NK-92 (cell line): ENCODE results near the gene TAF6L.
"Not testable (repeated sequence)": the region's sequence is repeated elsewhere in the genome, so short reads cannot be mapped to it uniquely, and the experiment has no call there.

Experiments
- DNase-seq: peaks from one replicate; lab custom pipeline; 2025; ENCODE audit not compliant: unreplicated experiment; lab: John Stamatoyannopoulos, UW

The TAF6L gene

DNA sequence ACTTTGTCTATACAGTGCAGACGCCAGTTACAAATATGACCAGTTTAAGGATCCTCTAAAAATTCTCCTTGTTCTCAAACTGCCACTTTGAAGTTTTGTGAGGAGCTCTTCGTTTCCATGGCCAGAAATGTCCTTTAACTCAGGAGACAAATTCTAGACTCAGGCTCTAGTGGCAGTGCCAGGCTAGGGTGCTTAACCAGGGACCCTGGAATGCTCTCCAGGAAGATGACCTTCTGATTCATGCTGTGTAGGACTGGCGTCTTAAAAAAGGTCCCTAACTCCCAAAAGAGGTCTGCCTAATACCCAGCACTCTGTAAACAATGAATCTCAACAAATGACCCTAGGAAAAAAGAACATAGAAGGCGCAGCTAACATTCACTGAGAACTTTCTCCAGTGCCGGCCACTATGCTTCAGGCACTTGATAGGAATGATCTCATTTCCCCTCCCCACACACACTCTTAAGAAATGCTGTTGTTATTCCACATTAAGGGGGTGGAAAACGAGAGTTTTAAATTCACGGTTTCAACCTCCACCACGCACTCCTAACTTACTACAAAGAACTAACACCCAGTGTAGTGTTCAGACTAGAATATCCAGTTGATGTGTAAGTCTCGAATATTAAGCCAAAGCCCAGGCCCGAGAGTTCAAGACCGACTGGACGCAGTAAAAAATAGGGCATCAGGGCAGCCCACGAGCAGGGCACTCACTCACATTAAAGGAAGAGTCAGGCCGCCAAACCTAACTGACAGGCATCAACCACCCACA is 33.3 kb downstream of the TAF6L start:
- DNase-seq, result no peak

- peak; percentile 50 for DNase-seq
Measured at GRCh38 chr11:62805076-62805892, 34.1 kb downstream of the TAF6L start, which contains the start of gene NXF1. Gene NXF1 (minus strand): TSS chr11:62805440. CDS start chr11:62805356, 84 bp downstream.

DNA sequence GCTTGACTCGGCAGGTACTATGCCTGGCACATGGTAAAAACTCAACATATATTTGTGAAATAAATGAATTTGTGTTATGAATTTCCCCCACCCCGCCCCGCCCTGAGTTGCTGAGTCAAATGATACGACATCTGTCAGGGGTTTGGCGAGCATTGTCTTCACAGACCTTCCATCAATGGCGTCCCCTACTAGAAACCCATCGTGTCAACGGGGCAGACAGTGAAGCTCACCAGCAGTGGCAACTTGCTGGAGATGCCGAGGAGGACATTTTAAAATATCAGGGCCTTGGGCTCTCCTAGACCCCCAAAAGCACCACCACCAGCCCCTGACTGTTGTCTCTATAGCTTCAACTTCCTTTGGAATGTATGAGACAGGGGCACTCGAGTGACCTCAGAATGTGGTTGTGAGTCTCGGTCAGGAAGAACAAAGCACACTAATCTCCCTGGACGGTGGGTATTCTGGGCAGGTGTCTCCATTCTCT is 34.8 kb downstream of the TAF6L start:
- no peak for DNase-seq

- DNase-seq, result no peak
Measured at GRCh38 chr11:62806611-62807121, 35.5 kb downstream of the TAF6L start.

- no peak for DNase-seq
Measured at GRCh38 chr11:62810748-62811147, 39.6 kb downstream of the TAF6L start.

GRCh38 chr11:62811659-62812058 is 40.5 kb downstream of the TAF6L start:
- DNase-seq, result no peak

DNA sequence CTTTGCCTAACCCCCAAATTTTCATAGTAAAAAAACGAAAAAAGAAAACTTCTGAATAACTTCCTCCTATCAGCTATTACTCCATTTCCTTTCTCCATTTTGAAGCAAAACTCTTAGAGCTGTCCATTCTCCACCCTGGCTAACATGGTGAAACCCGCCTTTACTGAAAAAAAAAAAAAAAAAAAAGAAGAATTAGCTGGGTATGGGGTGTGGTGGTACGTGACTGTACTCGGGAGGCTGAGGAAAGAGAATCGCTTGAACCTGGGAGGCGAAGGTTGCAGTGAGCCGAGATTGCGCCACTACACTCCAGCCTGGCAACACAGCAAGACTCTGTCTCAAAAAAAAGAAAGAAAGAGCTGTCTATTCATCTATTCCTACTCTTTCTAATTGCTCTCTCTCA is 45.4 kb downstream of the TAF6L start:
- no peak for DNase-seq

DNA sequence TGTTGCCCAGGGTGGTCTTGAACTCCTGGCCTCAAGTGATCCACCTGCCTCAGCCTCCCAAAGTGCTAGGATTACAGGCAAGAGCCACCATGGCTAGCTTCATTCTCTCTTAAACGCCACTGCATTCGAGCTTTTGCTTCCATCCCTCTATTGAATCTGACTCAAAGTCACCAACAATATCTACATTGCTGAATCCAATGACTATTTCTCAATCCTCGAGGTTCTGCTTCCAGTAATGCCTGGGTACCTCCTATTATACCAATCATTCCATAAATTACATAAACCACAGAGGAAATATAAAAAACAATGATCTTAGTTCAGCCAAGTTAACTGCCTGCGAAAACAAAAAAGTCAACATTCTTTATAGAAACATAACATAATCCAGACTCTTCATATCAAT is 45.9 kb downstream of the TAF6L start:
- DNase-seq, result no peak

DNA sequence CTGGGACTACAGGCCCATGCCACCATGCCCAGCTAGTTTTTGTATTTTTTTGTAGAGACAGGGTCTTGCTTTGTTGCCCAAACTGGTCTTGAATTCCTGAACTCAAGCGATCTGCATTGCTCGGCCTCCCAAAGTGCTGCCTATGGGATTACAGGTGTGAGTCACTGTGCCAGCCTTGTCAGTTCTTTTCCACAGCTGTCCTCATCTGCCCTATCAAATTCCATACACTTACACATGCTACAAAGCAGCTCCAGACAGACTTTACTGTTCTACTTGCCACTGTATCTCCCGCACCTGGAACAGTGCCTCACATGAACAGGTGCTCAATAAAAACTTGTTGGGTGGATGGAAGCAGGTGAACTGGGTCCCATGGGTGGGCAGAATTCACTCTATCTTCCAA is 52.5 kb downstream of the TAF6L start:
- DNase-seq, result no peak

- not testable (repeated sequence) for DNase-seq
Measured at GRCh38 chr11:62828130-62828529, 56.9 kb downstream of the TAF6L start.

GRCh38 chr11:62830904-62831519 is 59.8 kb downstream of the TAF6L start:
- no peak for DNase-seq

DNA sequence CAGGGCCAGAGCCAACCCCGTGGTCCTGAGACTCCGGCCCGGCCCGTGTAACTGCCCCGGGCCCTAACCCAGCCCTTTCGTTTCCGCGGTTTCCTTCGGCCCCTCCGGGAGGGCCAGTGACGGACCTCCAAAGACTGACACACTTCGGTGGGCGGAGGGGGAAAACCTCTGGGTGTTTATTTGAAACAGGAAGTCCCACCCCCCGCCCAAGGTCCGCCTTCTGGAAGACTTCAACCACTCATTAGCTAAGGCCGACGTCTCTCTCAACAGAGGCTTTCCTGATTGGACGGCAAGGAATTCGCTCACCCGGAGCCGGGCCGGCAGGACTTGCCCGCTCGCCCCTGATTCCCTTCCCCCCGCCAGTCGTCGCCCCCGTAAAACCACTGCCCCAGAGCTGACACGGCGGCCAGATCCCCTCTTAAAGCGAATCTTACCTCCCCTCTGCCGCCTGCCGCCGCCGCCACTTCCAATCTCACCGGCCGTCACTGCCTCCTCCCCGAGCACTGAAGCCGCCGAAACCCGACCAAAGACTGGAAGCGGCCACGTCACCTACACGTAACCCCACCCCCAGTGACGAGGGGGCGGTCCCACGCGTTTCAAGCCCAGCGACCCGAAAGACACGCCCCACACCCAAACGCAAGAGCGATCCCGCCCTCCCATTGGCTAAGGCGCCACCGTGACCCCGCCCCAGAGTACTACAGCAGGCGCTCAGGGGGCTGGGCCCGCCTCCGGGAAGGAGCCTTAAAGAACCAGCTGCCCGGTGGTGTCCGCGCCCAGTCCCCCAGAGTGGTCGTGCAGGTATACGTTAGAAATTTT is 60.5 kb downstream of the TAF6L start, which contains the start of gene STX5:
STX5 (minus strand) TSS at position 532 of the 816 bp plus-strand sequence. CDS start 808 bp downstream, outside the sequence.
- peak; percentile 92 for DNase-seq

GRCh38 chr11:62832336-62833234 is 61.4 kb downstream of the TAF6L start, which contains the start of gene TEX54:
Gene TEX54 (minus strand): TSS chr11:62832841.
- no peak for DNase-seq

- no peak for DNase-seq
Measured at GRCh38 chr11:62835336-62835735, 64.1 kb downstream of the TAF6L start.
